ENCODE data around the gene POLR3A.

Gene POLR3A

DNA sequence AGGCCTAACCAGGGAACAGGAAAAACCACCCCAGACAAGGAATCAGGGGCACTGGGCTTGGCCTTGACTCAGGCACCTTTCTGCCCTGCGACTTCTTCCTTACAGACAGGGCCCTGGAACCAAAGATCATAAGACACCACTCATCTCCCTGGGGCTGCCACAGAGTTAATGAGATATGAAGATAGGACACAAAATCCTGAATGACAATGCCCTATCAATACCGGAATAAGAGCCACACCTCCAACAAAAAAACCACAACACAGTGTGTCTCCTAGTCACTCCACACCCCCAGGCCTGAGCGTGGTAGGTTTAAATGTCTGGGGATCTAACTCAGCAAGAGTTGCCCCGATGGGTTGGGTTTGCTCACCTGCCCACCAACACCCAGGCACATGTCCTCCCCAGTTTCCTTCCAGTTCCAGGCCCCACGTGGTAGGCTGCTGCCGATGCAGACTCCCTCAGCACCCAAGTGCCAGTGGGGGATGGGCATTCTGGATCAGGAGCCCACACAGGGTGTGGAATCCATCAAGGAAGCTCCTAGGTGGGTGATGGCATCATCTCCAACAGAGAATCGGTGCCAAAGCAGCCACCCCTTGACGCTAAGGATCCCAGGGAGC, 106.6 kb downstream of the POLR3A start:
- no peak overlapping the region for H3K4me3 ChIP-seq (ENCODE audit: low read length)
- TF ChIP-seq ZNF274 (IDR thresholded peaks at IDR 0.05; ENCODE audit: low read depth, low read length), result no peak

DNA sequence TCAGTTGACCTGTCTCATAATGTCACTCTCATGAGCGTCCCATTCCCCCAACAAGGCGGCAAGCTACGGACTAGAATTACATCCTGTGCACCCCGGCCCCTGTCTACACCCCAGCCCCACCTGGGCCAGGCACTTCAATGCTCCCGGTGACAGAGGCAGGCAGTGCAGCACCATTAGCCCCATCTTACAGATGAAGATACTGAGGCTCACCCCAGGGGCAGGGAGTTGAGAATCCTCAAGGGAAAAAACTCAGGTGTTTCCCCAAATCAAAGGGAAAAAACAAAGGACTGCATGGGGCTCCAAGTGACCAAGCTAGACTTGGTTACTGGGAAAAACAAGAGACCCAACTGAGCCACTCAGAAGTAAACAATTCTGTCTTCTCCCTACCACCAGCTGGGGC, 107.3 kb downstream of the POLR3A start:
- H3K4me3 ChIP-seq (ENCODE audit: low read length), result no peak overlapping the region
- TF ChIP-seq ZNF274 (IDR thresholded peaks at IDR 0.05; ENCODE audit: low read depth, low read length), result no peak

DNA sequence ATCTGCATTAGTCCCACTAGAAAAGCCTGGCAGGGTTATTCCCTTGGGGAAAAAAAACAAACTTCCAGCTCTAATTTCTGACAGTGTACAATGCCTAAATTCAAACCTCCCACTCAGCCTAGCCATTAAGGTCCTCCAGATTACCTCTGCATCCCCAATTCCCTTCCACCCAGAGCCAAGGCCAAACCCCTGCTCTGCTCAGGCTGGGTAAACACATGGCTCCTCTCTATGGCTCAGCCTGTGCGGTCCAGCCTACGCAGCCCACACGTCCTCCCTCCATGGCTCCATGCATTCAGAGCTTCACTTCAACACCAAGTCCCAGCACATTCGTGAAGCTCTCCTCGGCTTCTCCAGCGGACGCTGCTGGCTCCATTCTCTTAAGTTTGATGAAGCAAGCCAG, 107.9 kb downstream of the POLR3A start:
- TF ChIP-seq ZNF274 (IDR thresholded peaks at IDR 0.05; ENCODE audit: low read depth, low read length), result no peak
- H3K4me3 ChIP-seq (ENCODE audit: low read length), result no peak overlapping the region

DNA sequence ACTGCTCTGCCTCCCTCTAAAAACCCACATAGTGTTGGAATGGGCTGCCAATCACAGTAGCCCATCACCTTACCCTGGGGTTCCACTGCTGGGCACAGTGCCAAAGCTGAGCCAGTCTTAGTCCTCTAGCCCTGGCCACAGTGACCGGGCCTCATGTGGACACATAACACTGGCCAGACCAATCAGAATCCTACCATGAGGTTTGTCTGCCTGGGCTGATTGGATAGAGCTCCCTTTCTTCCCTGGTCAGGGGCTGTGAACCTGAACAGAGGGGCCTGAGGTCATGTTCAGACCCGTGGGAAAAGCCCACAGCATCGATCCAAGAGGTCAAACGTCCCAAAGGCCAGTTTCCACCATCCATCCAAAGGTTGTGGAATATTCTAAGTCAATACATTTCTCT, 108.8 kb downstream of the POLR3A start:
- no peak for TF ChIP-seq ZNF274 (IDR thresholded peaks at IDR 0.05; ENCODE audit: low read depth, low read length)
- H3K4me3 ChIP-seq (ENCODE audit: low read length), result no peak overlapping the region

DNA sequence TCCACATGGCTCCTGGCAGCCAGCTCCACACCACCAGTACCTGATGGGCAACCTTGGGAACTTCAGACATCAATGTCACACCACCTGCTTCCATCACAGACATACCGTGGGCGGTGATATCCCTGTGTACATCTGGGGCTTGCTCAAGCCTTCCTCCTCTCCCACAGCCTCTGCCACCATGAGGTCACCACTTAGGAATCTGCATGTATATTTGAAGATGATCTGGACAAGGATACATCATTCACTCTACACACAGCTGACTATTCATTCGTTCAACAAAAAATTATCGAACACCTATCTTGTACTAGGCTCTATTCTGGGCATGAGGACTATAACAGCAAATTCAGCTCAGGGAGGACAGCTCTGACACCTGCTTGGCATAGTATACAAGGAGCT, 109.6 kb downstream of the POLR3A start:
- TF ChIP-seq ZNF274 (IDR thresholded peaks at IDR 0.05; ENCODE audit: low read depth, low read length), result no peak
- H3K4me3 ChIP-seq (ENCODE audit: low read length), result no peak overlapping the region

Data from GM08714 (cell line).